Endothelial cell of umbilical vein (primary cell): ENCODE results near the gene ETV4. TPM values are rescaled to one million over a fixed set of nuclear protein-coding genes. Genes with fewer than 3 reads are reported as not detected.

Experiments used
- BruUV-seq: library from RNA; stranded (reverse); fragments of 400-500 nt; replicated peaks from 2 replicates; lab custom pipeline; 2021; lab: Mats Ljungman, UMichigan
- CTCF ChIA-PET: fragments of 300-600, 350-600 bp; sonication (Branson Sonifier 250); formaldehyde crosslinking; loops from one replicate; lab custom pipeline; 2021; ENCODE audit warnings: antibody characterized with exemption, inconsistent platforms; lab: Charles Lee
- POLR2A ChIA-PET: fragments of 300-600, 350-600 bp; sonication (Branson Sonifier 250); formaldehyde crosslinking; loops from one replicate; lab custom pipeline; 2021; ENCODE audit warnings: antibody characterized with exemption, inconsistent platforms; lab: Charles Lee
- DNase-seq: peaks from one replicate; pipeline ENCODE4 v3.0.0-alpha.2; 2011; ENCODE audit warnings: low read depth, low spot score
- FAIRE-seq: peaks from 2 replicates; lab custom pipeline; 2011; peaks lifted over from hg19 to GRCh38; lab: Jason Lieb, UNC
- H2AFZ ChIP-seq: 2 replicates; pipeline ENCODE4 v1.6.0; 2012; ENCODE audit warnings: low read depth, low read length, control low read depth, inconsistent platforms
- H3K27ac ChIP-seq: 2 replicates; pipeline ENCODE4 v1.5.1; 2011; ENCODE audit warnings: low read depth, mild to moderate bottlenecking, control low read depth, low read length, moderate library complexity; ENCODE audit not compliant: insufficient read depth
- H3K27me3 ChIP-seq, 2 experiments: 2 replicates each; pipeline versions ENCODE4 v1.6.0 to v1.6.1; 2011; ENCODE audit warnings: low read length in 2 of 2, mixed read lengths in 1 of 2; ENCODE audit not compliant: control insufficient read depth in 2 of 2, insufficient read depth in 2 of 2
- H3K36me3 ChIP-seq, 2 experiments: 2 replicates in 1 of 2; 3 replicates in 1 of 2; pipeline ENCODE4 v1.5.1; 2011; ENCODE audit warnings: low read length in 2 of 2, mild to moderate bottlenecking in 1 of 2, moderate library complexity in 1 of 2; ENCODE audit not compliant: control insufficient read depth in 2 of 2, insufficient read depth in 2 of 2; ENCODE audit errors: extremely low read depth in 1 of 2
- H3K4me1 ChIP-seq: 3 replicates; pipeline ENCODE4 v1.5.1; 2011; ENCODE audit warnings: mild to moderate bottlenecking, low read length; ENCODE audit not compliant: control insufficient read depth, insufficient read depth; ENCODE audit errors: extremely low read depth
- H3K4me2 ChIP-seq: 2 replicates; pipeline ENCODE4 v1.6.1; 2011; ENCODE audit warnings: low read length, control low read depth, mixed read lengths; ENCODE audit not compliant: insufficient read depth
- H3K4me3 ChIP-seq, 3 experiments: fragments of 200-600 bp in 1 of 3; sonication (generic), shearing (Covaris generic) in 1 of 3; replicated peaks in 1 of 3; 2 replicates each; pipeline ENCODE4 v1.5.1; 2011 to 2016; ENCODE audit warnings: control low read depth in 3 of 3, low read length in 3 of 3, mild to moderate bottlenecking in 2 of 3, inconsistent platforms in 1 of 3, low read depth in 1 of 3, moderate library complexity in 1 of 3; ENCODE audit not compliant: insufficient read depth in 1 of 3
- H3K79me2 ChIP-seq: 2 replicates; pipeline ENCODE4 v1.6.0; 2012; ENCODE audit warnings: low read length, inconsistent platforms; ENCODE audit not compliant: control insufficient read depth, insufficient read depth
- H3K9ac ChIP-seq: replicated peaks from 2 replicates; pipeline ENCODE3; 2011; ENCODE audit warnings: low read length, control low read depth; ENCODE audit not compliant: insufficient read depth; ENCODE audit errors: extremely low read depth
- H3K9me1 ChIP-seq: replicated peaks from 3 replicates; pipeline ENCODE4 v1.6.0; 2011; ENCODE audit warnings: mild to moderate bottlenecking, low read length; ENCODE audit not compliant: control insufficient read depth, insufficient read depth; ENCODE audit errors: extremely low read depth
- H3K9me3 ChIP-seq: replicated peaks from 2 replicates; pipeline ENCODE4 v1.5.1; 2012; ENCODE audit warnings: low read length, inconsistent platforms; ENCODE audit not compliant: control insufficient read depth, insufficient read depth
- H4K20me1 ChIP-seq: replicated peaks from 2 replicates; pipeline ENCODE3; 2011; ENCODE audit warnings: mild to moderate bottlenecking, low read length; ENCODE audit not compliant: control insufficient read depth, insufficient read depth; ENCODE audit errors: extremely low read depth
- EZH2 ChIP-seq: IDR thresholded peaks from 2 replicates; pipeline ENCODE4 v1.6.1; 2012; ENCODE audit warnings: borderline replicate concordance, low read depth, mild to moderate bottlenecking, moderate library complexity, low read length, inconsistent platforms; ENCODE audit not compliant: severe bottlenecking
- FOS ChIP-seq: IDR thresholded peaks from 2 replicates; pipeline ENCODE4 v1.6.1; 2011; ENCODE audit warnings: mild to moderate bottlenecking, low read length, moderate library complexity, borderline replicate concordance; ENCODE audit not compliant: insufficient read depth
- GATA2 ChIP-seq: IDR thresholded peaks from 2 replicates; pipeline ENCODE4 v1.7.0; 2011; ENCODE audit warnings: low read depth, mild to moderate bottlenecking, moderate library complexity, mixed read lengths, low read length; ENCODE audit not compliant: insufficient read length, insufficient read depth
- JUN ChIP-seq: IDR thresholded peaks from 2 replicates; pipeline ENCODE4 v1.6.1; 2011; ENCODE audit warnings: borderline replicate concordance, low read depth; ENCODE audit not compliant: insufficient read length, insufficient read depth
- MAX ChIP-seq: IDR thresholded peaks from 2 replicates; pipeline ENCODE4 v1.6.1; 2011; ENCODE audit not compliant: insufficient read depth, insufficient read length
- POLR2A ChIP-seq: IDR thresholded peaks from 2 replicates; pipeline ENCODE4 v1.6.1; 2012; ENCODE audit warnings: low read depth, mild to moderate bottlenecking, control low read depth, low read length
- POLR2AphosphoS5 ChIP-seq: IDR thresholded peaks from 2 replicates; pipeline ENCODE4 v1.6.1; 2012; ENCODE audit warnings: low read depth, mild to moderate bottlenecking, control low read depth, low read length, moderate library complexity; ENCODE audit not compliant: insufficient read depth
- dilution Hi-C: fragments of 300-500 bp; cut with MboI; formaldehyde crosslinking; loops from one replicate; pipeline ENCODE4 v1.15.0; 2019; ENCODE audit warnings: low sequenced_read_pairs; ENCODE audit not compliant: extremely low pct_ligation_motif_present
- intact Hi-C: fragments of 100-400 bp; cut with micrococcal nuclease; formaldehyde crosslinking; loops from one replicate; pipeline ENCODE4 v1.10.0; 2022
- polyA plus RNA-seq, 4 experiments: library from polyadenylated mRNA; depleted of rRNA in 3 of 4; stranded (reverse) in 3 of 4; unstranded in 1 of 4; fragments of >200 nt; gene quantifications; 2 replicates each; pipeline versions ENCODE4 v1.2.1 to v1.2.3, GENCODE V29; 2011 to 2012; ENCODE audit warnings: missing spikeins in 1 of 4
- total RNA-seq: library from RNA; stranded (reverse); gene quantifications from 2 replicates; pipeline ENCODE4 v1.2.3, GENCODE V29; 2021

Gene ETV4
- total and polyA plus RNA-seq, 2 donors (not counting 3 experiments of a cell fraction or from before 2014, with no cell fraction given), result 7.3 to 32.2 TPM

- TF ChIP-seq FOS (peak; percentile 75), POLR2AphosphoS5 (no peak), JUN (peak; percentile 24)
- no peaks in the 10 kb centered on the region for H3K27me3 ChIP-seq
- intact Hi-C loops (no loop called here), dilution Hi-C loops (no loop called here)
- peaks cover 22% of the 10 kb centered on the region for H3K4me1 ChIP-seq
- H3K4me3 ChIP-seq, result no peak overlapping the region
- no peaks in the 10 kb centered on the region for H3K9me1 ChIP-seq
- H3K9me3 ChIP-seq, result no peaks in the 10 kb centered on the region
- POLR2A ChIA-PET, result interaction anchor here (0.6 to 0.9 kb wide), 3 partner anchors 10 to 175 kb away, joined by 3 read pairs; no protein-coding TSS in a partner anchor
- BruUV-seq, result no TSS peak
- peak overlapping the region; percentile 16 for H3K9ac ChIP-seq
- peak overlapping the region; percentile 71 for H3K27ac ChIP-seq
- FAIRE-seq (peak; percentile 94), DNase-seq (peak; percentile 72)
- no peaks in the 10 kb centered on the region for H3K79me2 ChIP-seq
- peaks cover 18 to 23% of the 10 kb centered on the region in 2 experiments for H3K36me3 ChIP-seq
- H4K20me1 ChIP-seq, result no peaks in the 10 kb centered on the region
- CTCF ChIA-PET, result interaction anchor here (0.6 to 1.5 kb wide), 16 partner anchors 9 to 250 kb away, joined by 3 to 11 read pairs (median 4); partner anchors contain the start of genes DHX8 and ETV4
- peak overlapping the region; percentile 4 for H3K4me2 ChIP-seq
- H2AFZ ChIP-seq, result no peak overlapping the region
Observed at GRCh38 chr17:43517615-43518386, 28.3 kb downstream of the ETV4 start.

GRCh38 chr17:43517161-43517560 lies 29.0 kb downstream of the ETV4 start:
- intact Hi-C loops, result no loop called here
- Histone ChIP-seq H3K79me2 (no peaks in the 10 kb centered on the region), H2AFZ (no peak overlapping the region), H3K4me2 (peak overlapping the region; percentile 4), H3K36me3 (peaks cover 18 to 26% of the 10 kb centered on the region in 2 experiments), H3K27me3 (no peaks in the 10 kb centered on the region), H3K4me1 (peaks cover 22% of the 10 kb centered on the region), H3K9ac (peak overlapping the region; percentile 16), H3K27ac (peak overlapping the region; percentile 71), H3K9me1 (no peaks in the 10 kb centered on the region), H4K20me1 (no peaks in the 10 kb centered on the region), H3K4me3 (no peak overlapping the region), H3K9me3 (no peaks in the 10 kb centered on the region)
- dilution Hi-C loops, result no loop called here
- BruUV-seq, result no TSS peak
- CTCF ChIA-PET, result interaction anchor here (0.8 to 1.5 kb wide), 11 partner anchors 13 to 159 kb away, joined by 3 to 11 read pairs (median 4); partner anchors contain the start of genes DHX8 and ETV4
- POLR2A ChIA-PET, result interaction anchor here (0.6 to 0.9 kb wide), 2 partner anchors 14 to 176 kb away, joined by 3 read pairs; no protein-coding TSS in a partner anchor
- no peak for FAIRE-seq
- no peak for DNase-seq
- TF ChIP-seq GATA2 (no peak), EZH2 (no peak), POLR2AphosphoS5 (no peak), FOS (no peak), POLR2A (no peak), JUN (no peak), MAX (no peak)
